EH (cell line): ENCODE data around the gene PRXL2B.
"Not testable (repeated sequence)": the region's sequence is repeated elsewhere in the genome, so short reads cannot be mapped to it uniquely, and the experiment has no call there.

Experiments
- DNase-seq: peaks from one replicate; pipeline ENCODE4 v3.0.0-alpha.2; 2015; ENCODE audit warnings: low read depth

The PRXL2B gene

DNA sequence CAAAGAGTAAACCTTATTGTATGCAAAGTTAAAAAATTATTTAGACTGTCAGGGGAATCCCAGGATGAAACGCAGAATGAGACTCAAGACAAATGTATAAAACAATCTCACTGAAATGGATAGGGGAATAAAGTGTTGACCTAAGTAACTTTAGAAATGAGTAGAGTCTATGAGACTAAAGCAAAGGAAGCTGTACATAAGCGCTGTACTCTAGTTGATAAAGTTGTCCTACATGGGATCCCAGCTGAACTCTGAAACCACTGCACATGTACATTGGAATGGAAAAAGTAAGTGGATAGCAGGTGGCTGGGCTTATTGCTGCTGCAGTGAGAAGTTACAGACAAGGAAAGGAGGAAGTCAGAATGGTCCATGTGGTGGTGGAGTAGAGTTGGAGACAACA is 27.6 kb downstream of the PRXL2B start:
- DNase-seq = no peak

DNA sequence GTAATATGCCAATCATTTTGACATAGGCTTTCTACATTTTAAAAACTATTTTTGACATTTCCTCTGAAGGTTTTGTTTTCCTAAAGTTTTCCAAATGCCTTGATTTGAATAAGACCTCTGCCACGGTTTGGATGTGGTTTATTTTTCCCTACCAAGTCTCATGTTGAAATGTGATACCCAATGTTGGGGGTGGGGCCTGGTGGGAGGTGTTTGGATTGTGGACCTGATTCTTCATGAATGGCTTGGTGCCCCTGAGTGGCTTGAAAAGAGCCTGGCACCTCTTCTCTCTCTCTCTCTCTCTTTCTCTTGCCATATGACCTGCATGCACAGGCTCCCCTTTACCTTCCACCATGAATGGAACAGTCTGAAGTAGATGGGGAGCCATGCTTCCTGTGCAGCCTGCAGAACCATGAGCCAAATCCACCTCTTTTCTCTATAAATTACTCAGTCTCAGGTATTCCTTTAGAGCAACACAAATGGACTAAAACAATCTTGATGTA is 31.4 kb downstream of the PRXL2B start:
- DNase-seq = no peak

DNA sequence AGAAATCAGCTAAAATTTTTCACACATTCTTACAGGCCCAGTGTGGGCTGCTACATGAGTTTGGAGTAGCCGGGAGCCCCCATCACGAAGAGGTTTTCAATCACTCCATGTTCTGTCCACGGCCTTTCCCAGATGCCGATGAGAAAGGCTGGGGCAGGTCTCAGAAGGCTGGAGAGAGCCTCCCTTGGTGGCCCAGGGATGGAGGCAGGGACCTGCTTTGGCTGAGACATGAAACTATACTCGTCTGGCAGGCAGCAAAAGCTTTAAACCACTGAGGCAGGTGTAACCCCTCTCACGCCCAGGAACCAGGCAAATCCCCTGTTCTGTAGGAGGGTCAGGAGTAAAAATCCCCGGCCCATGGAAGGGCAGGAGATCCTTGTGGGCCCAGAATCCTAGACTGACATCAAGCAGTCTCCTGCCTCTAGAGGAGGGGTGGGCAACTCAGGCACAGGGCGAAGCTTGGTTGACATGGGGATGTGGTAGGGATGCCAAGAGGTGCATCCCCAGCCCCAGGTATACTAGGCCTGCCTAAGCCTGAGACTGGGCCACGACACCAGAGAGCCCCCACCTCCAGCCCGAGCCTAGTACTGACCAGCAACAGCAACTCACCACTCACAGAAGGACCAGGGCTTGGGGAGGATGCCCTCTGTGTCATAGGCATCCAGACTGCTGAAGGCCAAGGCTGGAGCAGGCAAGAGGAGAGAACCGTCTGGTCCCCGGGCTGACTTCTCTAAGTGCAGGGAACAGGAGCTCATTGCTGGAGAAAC is 37.2 kb downstream of the PRXL2B start:
- DNase-seq = no peak

DNA sequence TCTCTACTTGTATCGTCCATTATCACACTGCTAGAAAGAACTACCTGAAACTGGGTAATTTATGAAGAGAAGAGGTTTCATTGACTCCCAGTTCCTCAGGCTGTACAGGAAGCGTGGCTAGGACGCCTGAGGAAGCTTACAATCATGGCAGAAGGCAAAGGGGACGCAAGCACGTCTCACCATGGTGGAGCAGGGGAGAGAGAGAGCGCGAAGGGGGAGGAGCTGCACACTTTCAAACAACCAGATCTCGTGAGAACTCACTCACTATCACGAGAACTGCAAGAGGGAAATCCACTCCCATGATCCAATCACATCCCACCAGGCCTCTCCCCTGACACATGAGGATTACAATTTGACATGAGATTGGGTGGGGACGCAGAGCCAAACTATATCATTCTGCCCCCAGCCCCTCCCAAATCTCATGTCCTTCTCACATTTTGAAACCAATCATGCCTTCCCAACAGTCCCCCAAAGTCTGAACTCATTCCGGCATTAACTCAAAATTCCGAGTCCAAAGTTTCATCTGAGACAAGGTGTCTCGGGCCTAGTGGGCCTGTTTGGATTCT is 38.2 kb downstream of the PRXL2B start:
- no peak for DNase-seq

DNA sequence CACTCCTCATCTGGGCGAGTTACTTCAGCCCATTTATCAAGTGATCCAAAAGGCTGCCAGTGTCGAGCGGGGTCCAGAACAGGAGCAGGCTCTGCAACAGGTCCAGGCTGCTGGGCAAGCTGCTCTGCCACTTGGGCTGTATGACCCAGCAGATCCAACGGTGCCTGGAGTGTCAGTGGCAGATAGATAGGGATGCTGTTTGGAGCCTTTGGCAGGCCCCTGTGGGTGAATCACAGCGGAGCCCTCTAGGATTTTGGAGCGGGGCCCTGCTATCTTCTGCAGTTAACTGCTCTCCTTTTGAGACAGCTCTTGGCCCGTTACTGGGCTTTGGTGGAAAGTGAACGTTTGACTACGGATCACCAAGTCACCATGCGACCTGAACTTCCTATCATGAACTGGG is 38.7 kb downstream of the PRXL2B start:
- DNase-seq = no peak

DNA sequence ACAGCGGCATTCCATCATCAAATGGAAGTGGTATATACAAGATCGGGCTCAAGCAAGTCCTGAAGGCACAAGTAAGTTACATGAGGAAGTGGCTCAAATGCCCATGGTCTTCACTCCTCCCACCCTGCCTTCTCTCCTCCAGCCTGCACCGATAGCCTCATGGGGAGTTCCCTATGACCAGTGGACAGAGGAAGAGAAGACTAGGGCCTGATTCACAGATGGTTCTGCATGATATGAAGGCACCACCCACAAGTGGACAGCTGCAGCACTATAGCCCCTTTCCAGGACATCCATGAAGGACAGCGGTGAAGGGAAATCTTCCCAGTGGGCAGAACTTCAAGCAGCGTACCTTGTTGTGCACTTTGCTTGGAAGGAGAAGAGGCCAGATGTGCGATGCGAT is 39.2 kb downstream of the PRXL2B start:
- DNase-seq = not testable (repeated sequence)

DNA sequence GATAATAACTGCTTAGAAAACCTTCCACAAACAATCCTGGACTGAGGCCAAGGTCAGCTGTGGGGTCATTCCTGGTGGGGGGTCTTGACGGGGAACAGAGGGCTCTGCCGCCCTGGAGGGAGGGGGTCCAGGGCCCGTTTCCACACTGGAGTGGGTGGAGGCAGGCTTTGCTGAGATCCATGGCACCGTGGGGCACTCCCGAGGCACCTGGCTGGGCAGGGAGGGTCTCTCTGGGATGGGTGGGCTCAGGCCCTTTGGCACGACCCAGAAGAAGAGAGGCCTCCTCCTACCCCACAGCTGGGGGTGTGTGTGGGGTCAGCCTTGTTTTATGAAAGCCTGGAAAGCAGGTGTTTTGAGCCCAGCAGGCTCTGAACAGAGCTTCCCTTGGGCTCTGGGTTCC is 41.2 kb downstream of the PRXL2B start:
- no peak for DNase-seq

DNA sequence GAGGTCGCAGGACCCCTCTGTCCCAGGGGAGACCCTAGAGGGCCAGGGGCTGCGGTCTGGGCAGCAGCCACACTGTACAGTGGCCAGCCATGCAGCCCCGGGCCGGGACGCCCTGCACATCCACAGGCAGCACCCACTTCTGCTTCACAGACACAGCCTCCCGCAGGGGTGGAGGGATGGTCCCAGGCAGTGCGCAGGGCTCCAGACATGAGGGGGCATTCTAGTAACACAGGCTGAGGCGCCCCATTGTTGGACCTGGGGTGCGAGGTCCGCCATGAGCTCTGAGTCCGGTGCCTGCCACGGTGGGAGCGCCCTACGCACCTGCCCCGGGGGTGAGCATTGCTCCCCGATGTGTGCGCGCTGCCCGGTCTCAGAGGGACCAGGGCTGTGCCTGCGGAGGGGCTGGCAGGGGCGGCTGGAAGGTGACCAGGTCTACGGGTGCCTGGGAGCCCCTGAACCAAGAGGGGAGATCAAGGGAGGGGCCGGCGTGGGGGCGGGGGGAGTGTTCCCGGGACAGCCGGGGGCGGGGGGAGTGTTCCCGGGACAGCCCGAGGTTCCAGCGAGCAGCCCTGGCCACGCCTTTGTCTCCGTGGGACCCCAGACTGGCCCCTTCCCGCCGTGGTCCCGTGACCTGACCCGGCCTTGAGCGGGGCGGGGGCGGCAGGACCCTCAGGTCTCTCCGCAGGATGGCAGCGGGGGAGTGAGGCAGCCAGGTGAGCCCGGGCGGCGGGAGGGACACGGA is 41.8 kb downstream of the PRXL2B start:
- DNase-seq = no peak

DNA sequence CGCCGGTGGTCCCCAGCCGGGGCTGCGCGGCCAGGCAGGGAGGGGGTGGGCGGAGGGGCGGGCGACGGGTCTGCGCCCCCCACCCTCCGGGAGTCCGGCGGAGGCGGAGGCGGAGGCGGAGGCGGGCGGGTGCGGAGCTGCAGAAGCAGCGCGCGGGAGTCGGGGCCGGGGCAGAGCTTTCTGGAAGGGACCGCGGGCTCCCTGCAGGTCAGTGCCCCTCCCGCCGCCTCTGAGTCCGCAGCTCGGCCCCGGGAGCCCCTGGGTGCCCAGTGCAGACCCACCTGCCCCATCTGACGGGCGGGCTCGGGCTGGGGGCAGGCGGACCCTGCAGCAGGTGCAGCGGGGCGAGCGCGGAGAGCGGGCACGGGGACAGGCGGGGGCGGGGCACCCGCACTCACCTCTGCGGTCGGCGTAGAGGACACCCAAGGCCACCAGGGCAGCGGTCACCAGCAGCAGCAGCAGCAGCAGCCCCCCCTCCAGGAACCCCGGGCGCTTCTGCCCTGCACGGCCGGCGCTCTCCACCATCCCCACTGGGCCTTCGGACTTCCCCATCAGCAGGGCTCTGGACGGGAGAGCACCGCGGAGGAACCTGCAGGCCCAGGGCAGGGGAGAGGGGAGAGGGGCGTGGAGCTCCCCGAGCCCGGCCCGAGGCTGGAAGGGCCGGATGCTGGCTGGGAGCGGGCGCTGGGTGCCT is 42.5 kb downstream of the PRXL2B start:
- DNase-seq = no peak

DNA sequence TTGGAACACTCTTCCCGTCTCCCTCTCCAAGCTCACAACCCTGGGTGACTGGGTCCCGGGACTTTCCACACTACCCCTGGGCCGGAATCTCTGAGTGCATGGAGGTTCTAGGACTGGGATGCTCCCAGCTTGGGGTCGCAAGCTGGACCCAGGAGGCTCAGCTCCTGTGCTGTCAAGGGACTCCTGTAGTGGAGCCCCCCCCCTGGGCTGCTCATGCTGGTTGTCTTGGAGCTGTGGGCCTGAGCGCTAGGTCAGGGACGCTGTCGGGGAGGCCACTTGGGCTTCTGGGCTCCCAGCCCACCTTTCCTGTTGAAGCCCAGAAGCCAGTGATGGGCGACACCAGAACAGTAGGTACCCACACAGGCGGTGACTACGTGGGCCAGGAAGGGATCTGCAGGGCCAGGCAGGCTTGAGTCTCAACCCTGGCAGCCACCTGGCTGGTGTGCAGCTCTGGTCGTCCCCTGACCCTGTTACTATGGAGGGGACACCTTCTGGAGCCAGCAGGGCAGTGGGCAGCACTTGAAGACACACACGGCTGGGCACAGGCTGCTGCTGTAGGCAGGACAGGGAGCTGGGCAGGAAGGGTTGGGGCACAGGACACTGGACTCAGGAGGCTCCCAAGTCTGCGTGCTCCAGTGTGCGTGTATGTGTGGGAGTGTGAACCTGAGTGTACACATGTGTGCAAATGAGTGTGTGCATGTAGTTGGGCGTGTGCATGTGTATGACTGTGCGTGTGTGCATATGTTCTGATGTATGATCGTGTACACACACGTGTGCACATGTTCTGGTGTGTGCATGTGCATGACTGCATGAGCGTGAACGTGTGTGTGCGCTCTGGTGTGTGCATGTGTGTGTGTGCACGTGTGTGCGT is 43.3 kb downstream of the PRXL2B start:
- DNase-seq = no peak

DNA sequence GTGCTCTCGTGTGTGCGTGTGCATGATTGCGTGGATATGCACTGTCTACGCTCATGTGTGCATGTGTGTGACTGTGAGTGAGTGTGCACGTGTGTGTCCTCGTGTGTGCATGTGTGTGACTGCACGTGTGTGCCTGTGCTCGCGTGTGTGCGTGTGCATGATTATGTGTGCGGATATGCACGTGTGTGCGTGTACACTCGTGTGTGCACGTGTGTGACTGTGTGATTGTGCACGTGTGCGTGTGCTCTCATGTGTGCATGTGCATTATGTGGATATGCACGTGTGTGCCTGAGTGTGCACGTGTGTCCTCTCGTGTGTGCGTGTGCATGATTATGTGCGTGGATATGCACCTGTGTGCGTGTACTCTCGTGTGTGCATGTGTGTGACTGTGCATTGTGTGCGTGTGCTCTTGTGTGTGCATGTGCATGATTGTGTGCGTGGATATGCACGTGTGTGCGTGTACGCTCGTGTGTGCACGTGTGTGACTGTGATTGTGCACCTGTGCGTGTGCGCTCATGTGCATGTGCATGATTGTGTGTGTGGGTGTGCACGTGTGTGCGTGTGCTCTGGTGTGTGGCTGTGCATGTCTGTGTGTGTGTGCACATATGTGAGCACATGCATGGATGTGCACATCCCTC is 44.0 kb downstream of the PRXL2B start:
- DNase-seq = no peak

DNA sequence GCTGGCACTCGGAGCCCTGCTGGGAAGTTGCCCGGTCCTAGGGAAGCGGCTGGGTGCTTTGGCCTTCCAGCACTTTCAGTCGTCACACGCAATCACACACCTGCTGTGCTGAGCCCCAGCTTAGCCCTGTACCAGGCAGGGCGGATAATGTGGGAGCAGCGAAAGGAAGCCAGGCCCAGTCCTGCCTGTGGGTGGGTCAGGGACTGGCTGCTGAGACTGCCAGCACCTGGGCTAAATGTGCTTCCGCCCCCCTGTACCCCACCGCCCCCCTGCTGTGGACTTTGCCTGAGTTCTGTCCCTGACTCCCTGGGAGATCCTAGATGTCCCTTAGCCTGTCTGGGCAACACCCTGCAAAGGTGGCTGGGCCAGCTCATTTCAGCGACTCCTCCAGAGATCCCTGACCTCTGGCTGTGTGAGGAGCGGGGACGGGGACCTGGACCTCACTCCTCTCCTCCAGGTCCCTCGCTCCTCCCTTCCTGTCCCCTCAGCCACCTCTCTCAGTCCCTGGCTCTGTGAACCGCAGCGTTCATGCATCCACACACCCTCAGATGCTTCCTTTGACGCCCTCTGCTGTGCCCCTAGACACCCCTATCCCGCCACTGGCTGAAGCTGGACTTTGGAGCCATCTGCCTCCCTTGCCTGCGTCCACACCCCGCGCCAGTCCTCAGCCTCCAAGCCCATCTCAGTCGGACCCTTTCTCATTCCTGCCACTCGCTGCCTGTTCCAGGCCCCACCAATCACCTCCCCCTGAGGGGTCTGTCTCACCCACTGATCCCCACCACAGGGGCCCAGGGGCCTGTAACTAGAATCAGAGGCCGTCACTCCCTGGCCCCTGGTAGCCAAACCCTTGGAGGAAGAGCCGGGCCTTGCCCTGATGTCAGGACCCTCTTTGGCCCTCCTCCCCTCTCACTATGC is 44.8 kb downstream of the PRXL2B start:
- no peak for DNase-seq

DNA sequence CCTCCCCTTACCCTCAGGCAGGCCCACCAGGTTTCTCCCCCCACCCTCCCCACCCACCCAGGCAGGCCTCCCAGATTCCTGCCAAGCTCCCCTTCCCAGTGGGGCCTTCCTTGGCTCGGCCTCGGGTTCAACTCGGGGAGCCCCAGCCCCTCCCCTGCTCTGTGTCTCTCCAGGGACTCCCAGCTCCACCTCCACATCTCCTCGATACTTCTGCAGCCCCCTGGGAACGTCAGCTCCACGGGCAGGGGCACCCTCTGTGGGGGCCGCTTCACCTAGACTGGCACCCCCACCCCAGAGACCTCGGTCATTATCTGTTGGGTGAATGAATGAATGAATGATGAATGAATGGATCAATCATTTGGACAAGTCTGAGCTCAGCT is 45.5 kb downstream of the PRXL2B start:
- DNase-seq = no peak

DNA sequence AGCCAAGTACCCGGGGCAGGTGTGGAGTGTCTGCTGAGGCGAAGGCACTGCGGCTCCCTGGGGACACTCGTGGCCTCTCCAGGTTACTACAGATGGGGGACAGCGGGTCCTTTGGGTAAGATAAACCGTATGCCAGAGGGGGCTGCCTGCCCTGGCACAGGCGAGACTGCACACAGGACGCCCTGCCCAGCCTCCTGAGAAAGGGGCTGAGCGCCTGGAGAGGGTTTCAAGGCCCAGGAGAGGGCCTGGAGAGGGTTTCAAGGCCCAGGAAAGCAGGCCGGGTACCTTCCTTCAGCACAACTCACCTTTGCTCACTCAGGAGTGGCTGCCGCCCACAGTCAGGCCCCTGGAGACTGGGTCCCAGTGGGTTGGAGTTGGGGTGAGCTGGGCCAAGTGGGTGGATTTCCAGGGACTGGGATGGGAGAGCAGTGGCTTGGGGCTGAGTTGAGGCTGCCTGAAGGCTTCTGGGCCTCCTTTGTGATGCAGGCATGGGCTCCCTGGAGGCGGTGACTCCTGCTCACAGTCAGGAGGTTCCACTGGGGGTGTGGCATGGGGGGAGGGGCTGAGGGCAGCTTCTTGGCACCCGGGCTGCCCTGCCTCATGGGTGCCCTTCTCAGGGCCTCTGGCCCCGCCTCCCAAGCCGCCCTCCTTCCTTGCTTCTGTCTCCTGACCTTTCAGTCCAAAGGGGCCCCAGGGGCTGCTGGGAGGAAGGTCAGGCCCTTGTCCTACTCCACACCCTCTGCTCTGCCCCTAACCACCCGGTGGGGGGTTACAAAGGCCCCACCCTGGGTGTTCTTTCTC is 46.2 kb downstream of the PRXL2B start, which contains the start of gene MMEL1:
Gene MMEL1, minus strand, starts transcription at position 456 of the 801 bp plus-strand sequence. CDS start 3,532 bp downstream, outside the sequence.
- DNase-seq = no peak

DNA sequence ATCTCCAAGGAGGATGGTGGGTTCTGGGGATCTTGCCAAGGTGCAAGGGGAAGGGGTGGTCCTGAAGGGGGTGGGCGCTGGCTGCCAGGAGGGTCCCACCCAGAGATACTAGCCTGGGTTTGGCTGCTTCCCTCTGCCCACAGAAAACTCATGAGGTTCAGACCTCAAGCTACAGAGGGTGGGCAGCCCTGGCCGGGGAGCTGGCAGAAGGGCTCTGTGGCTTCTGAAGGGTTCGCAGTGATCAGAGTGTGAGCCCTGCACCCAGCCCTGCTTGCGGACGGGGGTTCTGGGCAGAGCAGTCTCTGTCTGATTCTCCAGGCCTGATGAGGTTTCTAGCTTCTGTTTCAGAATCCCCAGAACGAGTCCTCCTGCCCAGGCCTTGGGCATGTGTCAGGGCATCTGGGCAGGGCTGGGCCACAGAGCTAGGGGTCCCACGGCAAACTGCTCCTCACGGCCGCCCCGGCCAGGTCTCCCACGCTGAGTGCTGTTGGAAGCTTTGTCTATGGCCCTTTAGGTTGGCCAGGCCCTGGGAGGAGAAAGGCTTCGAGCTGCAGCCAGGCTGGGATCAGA is 46.9 kb downstream of the PRXL2B start:
- no peak for DNase-seq

DNA sequence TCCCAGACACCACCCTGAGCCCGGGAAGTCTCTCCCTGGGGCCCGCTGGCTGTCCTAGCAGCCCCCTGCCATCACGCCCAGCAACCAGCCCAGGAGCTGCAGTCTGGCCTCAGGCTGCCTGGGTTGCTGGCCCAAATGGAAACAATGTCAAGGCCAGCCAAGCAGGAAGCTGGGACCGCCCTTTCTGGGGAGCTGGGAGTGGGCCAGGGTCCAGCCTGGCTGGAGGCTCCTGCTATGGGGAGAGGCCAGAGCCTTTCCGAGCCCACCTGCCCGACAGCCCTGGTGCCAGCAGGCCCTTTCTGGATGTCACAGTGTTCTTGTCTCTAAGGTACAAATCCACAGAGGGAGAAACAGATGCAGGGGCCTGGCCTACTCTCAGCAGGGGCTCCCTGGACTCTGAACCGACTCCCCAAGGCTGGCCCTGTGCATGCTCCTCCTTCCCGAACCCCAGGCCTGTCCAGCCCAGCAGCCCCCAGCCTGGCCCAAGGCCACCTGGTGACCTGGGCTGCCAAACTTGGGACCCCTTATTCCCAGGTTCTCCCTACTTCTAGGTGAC is 47.4 kb downstream of the PRXL2B start:
- no peak for DNase-seq

DNA sequence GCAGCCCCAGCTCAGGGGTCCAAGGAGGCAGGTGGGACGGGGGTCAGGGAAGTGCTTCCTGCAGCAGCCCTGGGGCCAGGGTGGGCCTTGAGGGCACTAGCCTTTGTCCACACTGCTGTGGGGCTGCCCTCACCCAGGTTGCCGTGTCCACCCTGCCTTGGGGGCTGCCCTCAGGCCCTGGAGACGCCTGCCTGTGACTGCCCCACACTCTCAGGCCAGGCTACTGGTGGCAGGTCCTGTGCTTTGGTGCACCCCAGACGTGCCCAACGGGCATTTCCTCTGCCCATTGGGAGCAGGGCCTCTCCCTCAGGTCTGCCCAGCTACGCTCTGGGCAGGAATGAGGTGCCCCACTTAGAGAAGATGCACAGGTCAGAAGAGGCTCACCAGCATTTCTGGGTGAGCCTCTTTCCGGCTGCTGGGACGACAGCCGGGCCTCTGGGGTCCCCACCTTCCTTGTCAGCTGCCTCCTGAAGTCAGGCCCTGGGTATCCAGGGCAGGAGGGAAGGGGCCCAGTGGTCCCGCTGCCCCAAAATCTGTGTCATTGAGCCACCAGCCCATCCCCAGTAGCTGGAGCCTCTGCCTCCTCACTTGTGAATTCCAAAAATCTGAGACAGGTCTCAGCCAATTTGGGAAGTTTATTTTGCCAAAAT is 48.9 kb downstream of the PRXL2B start:
- DNase-seq = no peak

DNA sequence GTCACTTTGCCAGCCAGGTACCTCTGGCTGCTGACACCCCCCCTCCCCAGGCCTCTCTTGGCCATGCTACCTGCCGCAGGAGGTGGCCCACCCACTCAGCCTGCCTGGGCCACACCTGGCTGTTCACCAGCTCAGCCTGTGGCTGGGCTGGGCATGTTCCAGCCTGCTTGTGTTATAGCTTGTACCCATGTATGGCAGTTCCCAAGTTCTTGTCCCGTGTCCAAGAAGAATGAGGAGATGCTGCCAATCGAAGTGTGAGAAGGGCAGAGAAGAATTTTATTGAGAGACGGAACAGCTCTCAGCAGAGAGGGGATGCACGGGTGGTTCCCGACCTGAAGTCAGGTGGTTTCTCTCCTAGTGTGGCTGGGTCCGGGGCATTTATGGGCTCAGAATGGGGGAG is 50.2 kb downstream of the PRXL2B start:
- no peak for DNase-seq
